K562 (cell line): ENCODE data around the gene SPEM2. TPM values are rescaled to one million over a fixed set of nuclear protein-coding genes. Genes with fewer than 3 reads are reported as not detected.

Source experiments
- ATAC-seq: fragments of 200-7000 bp; cut with Tn5 transposase; 3 replicates; pipeline ENCODE4 v1.9.1; 2020; ENCODE audit warnings: moderate library complexity
- BruUV-seq: library from RNA; stranded (reverse); fragments of 400-500 nt; replicated peaks from 2 replicates; lab custom pipeline; 2021; lab: Mats Ljungman, UMichigan
- CTCF ChIA-PET: fragments of 300-600 bp; formaldehyde crosslinking; extraction: SDS; loops from one replicate; lab custom pipeline; 2021; ENCODE audit warnings: low intra/inter-chr PET ratio; lab: Yijun Ruan, JAX
- POLR2A ChIA-PET: fragments of 300-600, 350-650 bp; sonication (Branson Sonifier 250); formaldehyde crosslinking; extraction: SDS; loops from one replicate; lab custom pipeline; 2021; ENCODE audit warnings: antibody characterized with exemption, inconsistent platforms; lab: Yijun Ruan, JAX
- DNase-seq, 4 experiments: peaks; one replicate each; pipeline versions ENCODE4 v3.0.0 to v3.0.0-alpha.2; 2011 to 2018; ENCODE audit warnings: low spot score in 3 of 4, mixed read lengths in 3 of 4; ENCODE audit errors: extremely low read depth in 1 of 4
- FAIRE-seq: peaks from 2 replicates; lab custom pipeline; 2011; peaks lifted over from hg19 to GRCh38; lab: Jason Lieb, UNC
- H2AFZ ChIP-seq: 2 replicates; pipeline ENCODE4 v1.6.0; 2011; ENCODE audit warnings: low read depth, low read length, control low read depth, inconsistent platforms
- H3K27ac ChIP-seq: fragments of 200-600 bp; 3 replicates; pipeline ENCODE4 v1.8.0; 2011; ENCODE audit warnings: low read depth, mild to moderate bottlenecking, control low read depth, inconsistent platforms, low read length, moderate library complexity, mixed read lengths; ENCODE audit errors: extremely low read depth
- H3K27me3 ChIP-seq, 2 experiments: fragments of 300-600 bp in 1 of 2; 2 replicates in 1 of 2; 3 replicates in 1 of 2; pipeline versions ENCODE4 v1.6.0 to v1.8.0; 2011; ENCODE audit warnings: inconsistent platforms in 2 of 2, low read length in 2 of 2, mild to moderate bottlenecking in 1 of 2, mixed read lengths in 1 of 2, moderate library complexity in 1 of 2; ENCODE audit not compliant: control insufficient read depth in 2 of 2, insufficient read depth in 2 of 2
- H3K36me3 ChIP-seq: fragments of 300-600 bp; 3 replicates; pipeline ENCODE4 v1.8.0; 2011; ENCODE audit warnings: mild to moderate bottlenecking, low read length, inconsistent platforms; ENCODE audit not compliant: control insufficient read depth, insufficient read depth
- H3K4me1 ChIP-seq, 2 experiments: fragments of 200-600 bp in 1 of 2; replicated peaks in 1 of 2; 2 replicates in 1 of 2; 3 replicates in 1 of 2; pipeline versions ENCODE4 v1.5.1 to v1.8.0; 2011; ENCODE audit warnings: inconsistent platforms in 2 of 2, low read length in 2 of 2, mild to moderate bottlenecking in 1 of 2, mixed read lengths in 1 of 2, moderate library complexity in 1 of 2; ENCODE audit not compliant: control insufficient read depth in 2 of 2, insufficient read depth in 2 of 2
- H3K4me2 ChIP-seq: 2 replicates; pipeline ENCODE4 v1.6.1; 2011; ENCODE audit warnings: low read length, control low read depth, inconsistent platforms, mixed read lengths; ENCODE audit not compliant: insufficient read depth
- H3K4me3 ChIP-seq: fragments of 200-600 bp; sonication (generic), shearing (Covaris generic); 2 replicates; pipeline ENCODE4 v1.5.1; 2016; ENCODE audit warnings: control low read depth, inconsistent platforms
- H3K79me2 ChIP-seq: fragments of 200-600 bp; 3 replicates; pipeline ENCODE4 v1.8.0; 2011; ENCODE audit warnings: low read length, inconsistent platforms; ENCODE audit not compliant: control insufficient read depth, insufficient read depth
- H3K9ac ChIP-seq, 2 experiments: 2 replicates each; pipeline versions ENCODE4 v1.6.0 to v1.6.1; 2011; ENCODE audit warnings: low read depth in 2 of 2, low read length in 2 of 2, control low read depth in 1 of 2, inconsistent platforms in 1 of 2, mild to moderate bottlenecking in 1 of 2, mixed read lengths in 1 of 2; ENCODE audit not compliant: insufficient read depth in 1 of 2
- H3K9me1 ChIP-seq: one replicate; pipeline ENCODE4 v1.6.0; 2011; ENCODE audit warnings: inconsistent platforms, mild to moderate bottlenecking, low read length, moderate library complexity; ENCODE audit not compliant: control insufficient read depth, insufficient read depth
- H3K9me3 ChIP-seq: replicated peaks from 2 replicates; pipeline ENCODE4 v1.5.1; 2011; ENCODE audit warnings: low read depth, low read length, inconsistent platforms; ENCODE audit not compliant: control insufficient read depth, insufficient read depth
- H4K20me1 ChIP-seq: replicated peaks from 2 replicates; pipeline ENCODE4 v1.6.1; 2011; ENCODE audit warnings: low read length, inconsistent platforms, mixed read lengths; ENCODE audit not compliant: control insufficient read depth, insufficient read depth
- FOXA1 ChIP-seq: fragments of 450-650 bp; IDR thresholded peaks from 2 replicates; pipeline ENCODE4 v1.6.1; 2016; ENCODE audit warnings: mild to moderate bottlenecking, borderline replicate concordance
- KLF10 ChIP-seq: fragments of 250-450 bp; sonication (Bioruptor Pico); IDR thresholded peaks from 2 replicates; pipeline ENCODE4 v1.6.1; 2021; ENCODE audit warnings: matching md5 sums
- MBD2 ChIP-seq: sonication (generic); IDR thresholded peaks from 2 replicates; pipeline ENCODE4 v1.6.1; 2016; ENCODE audit warnings: low read depth, borderline replicate concordance
- MEIS2 ChIP-seq: fragments of 450-650 bp; IDR thresholded peaks from 2 replicates; pipeline ENCODE4 v1.6.1; 2014; ENCODE audit warnings: mild to moderate bottlenecking; ENCODE audit not compliant: partially characterized antibody
- NR3C1 ChIP-seq: sonication (generic); formaldehyde crosslinking; IDR thresholded peaks from 2 replicates; pipeline ENCODE4 v1.8.1; 2022; ENCODE audit warnings: missing genetic modification reagents
- PHB ChIP-seq: fragments of 250-450 bp; sonication (Bioruptor Pico); IDR thresholded peaks from 2 replicates; pipeline ENCODE4 v1.5.0; 2021
- RBM17 ChIP-seq: fragments of 200-400 bp; formaldehyde crosslinking; IDR thresholded peaks from 2 replicates; pipeline ENCODE4 v1.6.1; 2017; ENCODE audit warnings: low read depth, mild to moderate bottlenecking, low read length, borderline replicate concordance
- SMARCC2 ChIP-seq: fragments of 450-650 bp; IDR thresholded peaks from 2 replicates; pipeline ENCODE4 v1.6.1; 2017; ENCODE audit warnings: antibody characterized with exemption, moderate library complexity, mild to moderate bottlenecking, low read depth
- UBTF ChIP-seq, 2 experiments: IDR thresholded peaks; 2 replicates each; pipeline ENCODE4 v1.6.1; 2012; ENCODE audit warnings: improper control_type of control experiment in 2 of 2, low read depth in 2 of 2, low read length in 2 of 2, borderline replicate concordance in 1 of 2
- ZFX ChIP-seq: sonication (generic); formaldehyde crosslinking; IDR thresholded peaks from 2 replicates; pipeline ENCODE4 v1.8.0; 2022; ENCODE audit warnings: mild to moderate bottlenecking, missing genetic modification reagents, moderate library complexity
- ZKSCAN3 ChIP-seq: fragments of 250-450 bp; sonication (Bioruptor Pico); IDR thresholded peaks from 2 replicates; pipeline ENCODE4 v1.4.0; 2020
- ZNF134 ChIP-seq: fragments of 250-450 bp; sonication (Bioruptor Pico); conservative IDR thresholded peaks from 2 replicates; pipeline ENCODE4 v1.4.0; 2020
- ZNF740 ChIP-seq, 3 experiments: fragments of 200-800 bp in 1 of 3; sonication (Bioruptor generic) in 1 of 3; sonication (generic) in 1 of 3; formaldehyde crosslinking in 1 of 3; IDR thresholded peaks; 2 replicates each; pipeline versions ENCODE4 v1.6.1 to v1.8.0; 2016 to 2022; ENCODE audit warnings: mild to moderate bottlenecking in 2 of 3, missing compliant biosample characterization in 2 of 3, missing genetic modification characterization in 2 of 3, missing genetic modification reagents in 1 of 3
- WGBS: fragments of 100-300 bp; shearing (Covaris generic); methylation state at CpG from one replicate; pipeline ENCODE4 v1.1.6; 2016; ENCODE audit warnings: low coverage, mixed read lengths; ENCODE audit not compliant: insufficient coverage; ENCODE audit errors: missing lambda C conversion rate; 5-methylcytosine and 5-hydroxymethylcytosine counted together
- in situ Hi-C: fragments of 300-500 bp; cut with MboI; formaldehyde crosslinking; loops from 4 replicates; pipeline ENCODE4 v1.15.0; 2018; ENCODE audit warnings: inconsistent platforms, mixed read lengths
- intact Hi-C: fragments of 100-400 bp; cut with micrococcal nuclease; formaldehyde crosslinking; loops from 2 replicates; pipeline ENCODE4 v1.14.2; 2022
- polyA plus RNA-seq, 8 experiments: library from polyadenylated mRNA; depleted of rRNA in 4 of 8; stranded (reverse) in 5 of 8; unstranded in 3 of 8; fragments of >200 nt; fragmentation: Nextera tagmentation in 2 of 8; fragmentation: Illumina TruSeq in 1 of 8; extraction: Ambion mirVana in 2 of 8; extraction: Trizol in 1 of 8; gene quantifications; 2 replicates each; pipeline versions ENCODE4 v1.2.1 to v1.2.3, GENCODE V29; 2011 to 2014; ENCODE audit warnings: inconsistent platforms in 1 of 8, missing spikeins in 1 of 8
- total RNA-seq, 7 experiments: library from RNA; depleted of rRNA in 6 of 7; stranded (reverse); fragments of >200 nt in 6 of 7; fragmentation: Illumina TruSeq in 2 of 7; extraction: Trizol in 2 of 7; gene quantifications; 2 replicates each; pipeline versions ENCODE4 v1.2.1 to v1.2.3, GENCODE V29; 2011 to 2021; ENCODE audit warnings: low replicate concordance in 1 of 7

The SPEM2 gene
- total and polyA plus RNA-seq, 9 of the 15 experiments (the other 6 are each of a cell fraction or from before 2014, with no cell fraction given), result not detected

- no peak overlapping the region for H3K4me3 ChIP-seq
- peaks cover 8 to 18% of the 10 kb centered on the region in 2 experiments; a peak in 4 of 5 replicates for H3K4me1 ChIP-seq
- H3K4me2 ChIP-seq, result no peak overlapping the region
- peaks cover 2% of the 10 kb centered on the region; the same call in 1 of the 2 replicates for H3K9me3 ChIP-seq
- no peaks in the 10 kb centered on the region; the same call in 2 of the 3 replicates for H3K79me2 ChIP-seq
- POLR2A ChIA-PET, result interaction anchor here (0.6 kb wide), 1 partner anchor 49 kb away, joined by 3 read pairs; no protein-coding TSS in a partner anchor
- H3K27ac ChIP-seq, result no peak overlapping the region
- no peaks in the 10 kb centered on the region for H3K27me3 ChIP-seq
- DNase-seq, result no peak
- 75% methylated on average over 4 of the region's 10 CpGs for WGBS
- H3K9me1 ChIP-seq, result no peaks in the 10 kb centered on the region
- no peaks in the 10 kb centered on the region for H4K20me1 ChIP-seq
- H2AFZ ChIP-seq, result no peak overlapping the region
- no TSS peak for BruUV-seq
- CTCF ChIA-PET, result no interaction called here
- no peak for TF ChIP-seq ZNF134 (CRISPR knock-in tag)
- no peak for TF ChIP-seq ZFX (CRISPR knock-in tag)
- TF ChIP-seq PHB (CRISPR knock-in tag), result no peak
- H3K9ac ChIP-seq, result no peak overlapping the region
- in situ Hi-C loops, result no loop called here
- intact Hi-C loops, result no loop called here
- no peak for ATAC-seq
- no peak for FAIRE-seq
- H3K36me3 ChIP-seq, result no peaks in the 10 kb centered on the region
Observed at GRCh38 chr17:7382901-7383300, 42.5 kb upstream of the SPEM2 start.

GRCh38 chr17:7383371-7383741, 42.1 kb upstream of the SPEM2 start:
- H3K4me2 ChIP-seq, result no peak overlapping the region
- ChIA-PET CTCF (no interaction called here), POLR2A (no interaction called here)
- H2AFZ ChIP-seq, result no peak overlapping the region
- no peak for ATAC-seq
- H3K27ac ChIP-seq, result no peak overlapping the region
- WGBS, result 94% methylated on average over 5 of the region's 11 CpGs
- no peak overlapping the region for H3K4me3 ChIP-seq
- H3K9ac ChIP-seq, result no peak overlapping the region
- intact Hi-C loops, result no loop called here
- peaks cover 8 to 18% of the 10 kb centered on the region in 2 experiments; a peak in 4 of 5 replicates for H3K4me1 ChIP-seq
- peaks cover 2% of the 10 kb centered on the region; the same call in 1 of the 2 replicates for H3K9me3 ChIP-seq
- FAIRE-seq, result no peak
- no peaks in the 10 kb centered on the region for H3K36me3 ChIP-seq
- no peaks in the 10 kb centered on the region for H4K20me1 ChIP-seq
- H3K9me1 ChIP-seq, result no peaks in the 10 kb centered on the region
- BruUV-seq, result no TSS peak
- in situ Hi-C loops, result no loop called here
- H3K27me3 ChIP-seq, result no peaks in the 10 kb centered on the region
- H3K79me2 ChIP-seq, result no peaks in the 10 kb centered on the region; the same call in 2 of the 3 replicates
- no peak for DNase-seq
- TF ChIP-seq UBTF (IDR thresholded peaks at IDR 0.05; ENCODE audit: borderline replicate concordance in 1 of 2, low read depth in 2 of 2, low read length in 2 of 2) (no peak), MEIS2 (no peak), FOXA1 (no peak), SMARCC2 (no peak), MBD2 (no peak), KLF10 (CRISPR knock-in tag) (no peak), RBM17 (no peak), NR3C1 (CRISPR knock-in tag) (no peak), ZKSCAN3 (CRISPR knock-in tag) (no peak), ZNF740 (CRISPR knock-in tag; IDR thresholded peaks at IDR 0.05) (no peak), ZNF740 (tag; IDR thresholded peaks at IDR 0.05) (no peak)
